Esophagus squamous epithelium (tissue), 5 donors: ENCODE measurements around the gene KIZ. TPM values are rescaled to one million over a fixed set of nuclear protein-coding genes. Genes with fewer than 3 reads are reported as not detected.

Source experiments
- DNase-seq: peaks from one replicate; lab custom pipeline; 2025; lab: John Stamatoyannopoulos, UW
- H3K27ac ChIP-seq, 4 donors: fragments of 200-600 bp; sonication (generic); one replicate each; pipeline ENCODE4 v1.5.1; 2016 to 2019; ENCODE audit warnings: mild to moderate bottlenecking in 1 of 4
- H3K27me3 ChIP-seq, 4 donors: fragments of 200-600 bp; sonication (generic); 1 replicate in 3 of 4; 2 replicates in 1 of 4; pipeline versions ENCODE4 v1.5.1 to v1.6.0; 2017 to 2021; ENCODE audit warnings: antibody characterized with exemption in 1 of 4
- H3K36me3 ChIP-seq, 3 donors: fragments of 200-600 bp; sonication (generic); one replicate each; pipeline ENCODE4 v1.5.1; 2016 to 2019
- H3K4me1 ChIP-seq, 3 donors: fragments of 200-600 bp; sonication (generic); one replicate each; pipeline ENCODE4 v1.5.1; 2017 to 2019
- H3K4me3 ChIP-seq, 4 donors: fragments of 200-600 bp; sonication (generic); 1 replicate in 3 of 4; 2 replicates in 1 of 4; pipeline ENCODE4 v1.5.1; 2016 to 2019; ENCODE audit warnings: mild to moderate bottlenecking in 2 of 4, moderate library complexity in 1 of 4
- H3K9me3 ChIP-seq, 3 donors: fragments of 200-600 bp; sonication (generic); one replicate each; pipeline ENCODE4 v1.5.1; 2016 to 2019
- CTCF ChIP-seq, 6 experiments: fragments of 450-650 bp in 4 of 6; fragments of 200-600 bp in 2 of 6; sonication (generic) in 2 of 6; IDR thresholded peaks; one replicate each; pipeline ENCODE4 v1.5.1; 2016 to 2019; ENCODE audit warnings: antibody characterized with exemption in 6 of 6, mild to moderate bottlenecking in 4 of 6, moderate library complexity in 4 of 6
- POLR2A ChIP-seq, 4 donors: fragments of 450-650 bp; IDR thresholded peaks; one replicate each; pipeline ENCODE4 v1.6.1; 2017; ENCODE audit warnings: antibody characterized with exemption in 4 of 4, mild to moderate bottlenecking in 4 of 4, moderate library complexity in 3 of 4
- WGBS, 2 donors: methylation state at CpG; one replicate each; pipeline ENCODE4 v1.1.5; 2018; 5-methylcytosine and 5-hydroxymethylcytosine counted together
- intact Hi-C: fragments of 100-400 bp; cut with DNase I; formaldehyde crosslinking; loops from one replicate; pipeline ENCODE4 v1.15.0; 2022
- small RNA-seq, 4 donors: library from RNA; depleted of rRNA; stranded (forward); fragments of <200 nt; gene quantifications; one replicate each; pipeline ENCODE3, GENCODE V24; 2016
- total RNA-seq, 4 donors: library from RNA; depleted of rRNA; stranded (reverse); fragments of >200 nt; gene quantifications; one replicate each; pipeline ENCODE4 v1.1.0, GENCODE V29; 2016
- donor health status: DM: yes; HTN: yes; CAD: no.

The KIZ gene
- total RNA-seq, 4 donors from 2014 or later, result 2.2 to 15.3 (median 9.1) TPM

GRCh38 chr20:21294755-21295154 is 168.9 kb downstream of the KIZ start:
- no peak overlapping the region for H3K4me3 ChIP-seq
- TF ChIP-seq POLR2A (IDR thresholded peaks at IDR 0.05) (no peak), CTCF (IDR thresholded peaks at IDR 0.05) (no peak)
- intact Hi-C loops, result no loop called here
- 57 to 63% methylated on average over 5 of the region's 5 CpGs for WGBS, 2 donors
- no peak overlapping the region for H3K27ac ChIP-seq
- H3K9me3 ChIP-seq, result no peaks in the 10 kb centered on the region
- no peak for DNase-seq
- peaks cover 0 to 21% (median 0%) of the 10 kb centered on the region in 4 donors for H3K27me3 ChIP-seq
- H3K36me3 ChIP-seq, result no peaks in the 10 kb centered on the region
- H3K4me1 ChIP-seq, result no peaks in the 10 kb centered on the region

Small RNAs within 50 kb of the gene (small RNA-seq; reads per million reads assigned to genes)
- 0 reads per million in 4 donors for gene RNA5SP477

Other genes with a start within 250 kb of the KIZ start
- not detected for gene LINC00237, start 19.7 kb upstream of the KIZ start, total RNA-seq
- gene XRN2, start 177.2 kb downstream of the KIZ start, total RNA-seq, result 10 to 100 TPM; 25.2 to 61.2 (median 47.1) TPM